HG03439 (cell line): ENCODE results near the gene COL16A1.

ENCODE experiments used
- ATAC-seq: cut with Tn5 transposase; IDR thresholded peaks from one replicate; pipeline ENCODE4 v1.9.1; 2021; ENCODE audit warnings: mild to moderate bottlenecking, moderate library complexity; ENCODE audit not compliant: unreplicated experiment

Gene COL16A1

GRCh38 chr1:31627301-31627929, 76.4 kb downstream of the COL16A1 start:
- ATAC-seq: no peak

- ATAC-seq: no peak
Measured at GRCh38 chr1:31626223-31627207, 77.3 kb downstream of the COL16A1 start.

- ATAC-seq: no peak
Measured at GRCh38 chr1:31625561-31626222, 78.1 kb downstream of the COL16A1 start.

GRCh38 chr1:31624731-31625514, 78.9 kb downstream of the COL16A1 start:
- no peak for ATAC-seq

- no peak for ATAC-seq
Measured at GRCh38 chr1:31624309-31624708, 79.5 kb downstream of the COL16A1 start.

- ATAC-seq: no peak
Measured at GRCh38 chr1:31623365-31623764, 80.5 kb downstream of the COL16A1 start.

- no peak for ATAC-seq
Measured at GRCh38 chr1:31621847-31622730, 81.7 kb downstream of the COL16A1 start.

- ATAC-seq: no peak
Measured at GRCh38 chr1:31621498-31621820, 82.4 kb downstream of the COL16A1 start.

- ATAC-seq: no peak
Measured at GRCh38 chr1:31620631-31621497, 83.0 kb downstream of the COL16A1 start.

- no peak for ATAC-seq
Measured at GRCh38 chr1:31618916-31619846, 84.6 kb downstream of the COL16A1 start.

- ATAC-seq: no peak
Measured at GRCh38 chr1:31617916-31618746, 85.7 kb downstream of the COL16A1 start.

- no peak for ATAC-seq
Measured at GRCh38 chr1:31617218-31617915, 86.5 kb downstream of the COL16A1 start, which contains the start of gene HCRTR1. HCRTR1 (plus strand) TSS chr1:31617689; CDS start chr1:31619193, 1,504 bp downstream.

GRCh38 chr1:31615939-31616338, 87.9 kb downstream of the COL16A1 start:
- no peak for ATAC-seq

- ATAC-seq: no peak
Measured at GRCh38 chr1:31615414-31615813, 88.4 kb downstream of the COL16A1 start.

- no peak for ATAC-seq
Measured at GRCh38 chr1:31614414-31615005, 89.3 kb downstream of the COL16A1 start.
